ENCODE measurements around the gene ARHGAP10.

The ARHGAP10 gene

DNA sequence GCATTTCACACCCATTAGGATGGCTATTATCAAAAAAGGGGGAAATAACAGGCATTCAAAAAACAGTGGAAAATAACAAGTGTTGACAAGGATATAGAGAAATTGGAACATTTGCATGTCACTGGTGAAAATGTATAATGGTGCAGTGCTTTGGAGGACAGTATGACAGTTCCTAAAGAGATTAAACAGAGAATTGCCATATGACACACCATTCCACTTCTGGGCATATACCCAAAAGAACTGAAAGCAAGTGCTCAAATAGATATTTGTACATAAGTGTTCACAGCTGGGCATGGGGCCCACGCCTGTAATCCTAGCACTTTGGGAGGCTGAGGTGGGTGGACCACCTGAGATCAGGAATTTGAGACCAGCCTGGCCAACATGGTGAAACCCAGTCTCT, 362.3 kb downstream of the ARHGAP10 start:
- H2BK5ac ChIP-seq (ENCODE audit: low read length), result no peak overlapping the region
- no peak overlapping the region for H3K4me2 ChIP-seq (ENCODE audit: insufficient read depth, low read length, poor library complexity, severe bottlenecking)
- H3K36me3 ChIP-seq (replicated peaks in 1 of 2; ENCODE audit: control insufficient read depth in 2 of 2, insufficient read depth in 2 of 2, low read length in 2 of 2), result no peaks in the 10 kb centered on the region
- no peak overlapping the region for H3K27ac ChIP-seq (replicated peaks; ENCODE audit: low read length)
- H3K4me3 ChIP-seq (ENCODE audit: low read length in 2 of 2), result no peak overlapping the region
- no peaks in the 10 kb centered on the region for H3K4me1 ChIP-seq (ENCODE audit: control insufficient read depth in 2 of 2, insufficient read depth in 1 of 2, low read depth in 1 of 2, low read length in 2 of 2)
- H3K14ac ChIP-seq (ENCODE audit: low read length), result no peak overlapping the region
- H4K8ac ChIP-seq (ENCODE audit: low read depth, low read length), result no peak overlapping the region
- H3K4ac ChIP-seq (ENCODE audit: low read length), result no peak overlapping the region
- no CpG with 5 or more reads among the region's 1 CpG for WGBS, 2 donors (ENCODE audit: extremely low coverage in 2 of 2, insufficient read length in 2 of 2, insufficient replicate concordance in 1 of 2)
- no peak overlapping the region for H2BK120ac ChIP-seq (ENCODE audit: low read depth, low read length)
- no peak overlapping the region for H2BK12ac ChIP-seq (ENCODE audit: low read length)
- H3K18ac ChIP-seq (ENCODE audit: low read length), result no peak overlapping the region
- H3K9ac ChIP-seq (ENCODE audit: low read depth, low read length, poor library complexity), result no peak overlapping the region
- H4K91ac ChIP-seq (ENCODE audit: low read depth, low read length, poor library complexity), result no peak overlapping the region
- H3K79me1 ChIP-seq (ENCODE audit: low read depth, low read length), result no peaks in the 10 kb centered on the region
- H2AFZ ChIP-seq (ENCODE audit: low read length), result no peak overlapping the region
- no peak overlapping the region for H3K23ac ChIP-seq (ENCODE audit: low read depth, low read length, poor library complexity)
- no peak overlapping the region for H2BK15ac ChIP-seq (ENCODE audit: low read length)
- no peak for DNase-seq (ENCODE audit: low spot score)
- peaks cover 0 to 2% of the 10 kb centered on the region in 2 donors for H3K9me3 ChIP-seq (replicated peaks in 1 of 2; ENCODE audit: control insufficient read depth in 2 of 2, insufficient read depth in 1 of 2, low read depth in 1 of 2, low read length in 2 of 2)
- no peaks in the 10 kb centered on the region for H3K27me3 ChIP-seq (ENCODE audit: control insufficient read depth in 3 of 3, insufficient read depth in 3 of 3, low read depth in 1 of 3, low read length in 3 of 3)
- no peak overlapping the region for H2AK5ac ChIP-seq (ENCODE audit: low read depth, low read length)

DNA sequence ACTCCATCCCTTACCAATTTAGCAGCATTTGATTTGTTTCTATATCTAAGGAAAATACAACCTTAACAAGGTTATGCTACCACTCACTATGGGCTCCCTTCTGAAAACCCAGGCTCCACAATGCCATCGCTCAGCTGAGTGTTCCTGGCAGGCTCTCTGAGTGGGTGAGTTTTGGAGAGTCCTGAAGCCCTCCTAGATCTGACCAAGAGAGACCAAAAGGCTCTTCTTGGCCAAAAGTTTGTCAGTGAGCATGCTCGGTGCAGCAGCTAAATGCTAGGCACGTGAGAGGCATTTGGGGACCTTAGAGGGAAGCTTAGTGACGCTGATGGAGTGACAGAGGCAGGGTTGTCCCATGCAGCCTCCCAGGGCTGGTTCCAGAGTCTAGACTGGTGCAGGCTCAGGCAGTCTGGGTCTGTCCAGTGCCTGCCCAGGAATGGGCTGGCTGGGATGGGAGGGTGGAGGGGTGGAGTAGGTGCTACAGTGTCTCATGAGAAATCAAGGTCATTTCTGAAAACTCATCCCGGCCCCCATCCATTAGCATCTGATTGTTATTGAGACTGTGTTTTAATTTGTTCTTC, 363.5 kb downstream of the ARHGAP10 start:
- Histone ChIP-seq H3K27me3 (ENCODE audit: control insufficient read depth in 3 of 3, insufficient read depth in 3 of 3, low read depth in 1 of 3, low read length in 3 of 3) (no peaks in the 10 kb centered on the region), H3K23ac (ENCODE audit: low read depth, low read length, poor library complexity) (no peak overlapping the region), H2AFZ (ENCODE audit: low read length) (no peak overlapping the region), H2BK15ac (ENCODE audit: low read length) (no peak overlapping the region), H3K9ac (ENCODE audit: low read depth, low read length, poor library complexity) (no peak overlapping the region), H3K79me1 (ENCODE audit: low read depth, low read length) (no peaks in the 10 kb centered on the region), H4K8ac (ENCODE audit: low read depth, low read length) (no peak overlapping the region), H3K14ac (ENCODE audit: low read length) (no peak overlapping the region), H4K91ac (ENCODE audit: low read depth, low read length, poor library complexity) (no peak overlapping the region), H2BK5ac (ENCODE audit: low read length) (no peak overlapping the region), H3K36me3 (replicated peaks in 1 of 2; ENCODE audit: control insufficient read depth in 2 of 2, insufficient read depth in 2 of 2, low read length in 2 of 2) (no peaks in the 10 kb centered on the region), H3K9me3 (replicated peaks in 1 of 2; ENCODE audit: control insufficient read depth in 2 of 2, insufficient read depth in 1 of 2, low read depth in 1 of 2, low read length in 2 of 2) (peaks cover 0 to 2% of the 10 kb centered on the region in 2 donors), H3K18ac (ENCODE audit: low read length) (no peak overlapping the region), H2BK12ac (ENCODE audit: low read length) (no peak overlapping the region), H2AK5ac (ENCODE audit: low read depth, low read length) (no peak overlapping the region), H3K27ac (replicated peaks; ENCODE audit: low read length) (no peak overlapping the region), H3K4me2 (ENCODE audit: insufficient read depth, low read length, poor library complexity, severe bottlenecking) (no peak overlapping the region), H3K4ac (ENCODE audit: low read length) (no peak overlapping the region), H3K4me1 (ENCODE audit: control insufficient read depth in 2 of 2, insufficient read depth in 1 of 2, low read depth in 1 of 2, low read length in 2 of 2) (no peaks in the 10 kb centered on the region), H2BK120ac (ENCODE audit: low read depth, low read length) (no peak overlapping the region), H3K4me3 (ENCODE audit: low read length in 2 of 2) (no peak overlapping the region)
- no CpG with 5 or more reads among the region's 5 CpGs for WGBS, 2 donors (ENCODE audit: extremely low coverage in 2 of 2, insufficient read length in 2 of 2, insufficient replicate concordance in 1 of 2)
- no peak for DNase-seq (ENCODE audit: low spot score)

DNA sequence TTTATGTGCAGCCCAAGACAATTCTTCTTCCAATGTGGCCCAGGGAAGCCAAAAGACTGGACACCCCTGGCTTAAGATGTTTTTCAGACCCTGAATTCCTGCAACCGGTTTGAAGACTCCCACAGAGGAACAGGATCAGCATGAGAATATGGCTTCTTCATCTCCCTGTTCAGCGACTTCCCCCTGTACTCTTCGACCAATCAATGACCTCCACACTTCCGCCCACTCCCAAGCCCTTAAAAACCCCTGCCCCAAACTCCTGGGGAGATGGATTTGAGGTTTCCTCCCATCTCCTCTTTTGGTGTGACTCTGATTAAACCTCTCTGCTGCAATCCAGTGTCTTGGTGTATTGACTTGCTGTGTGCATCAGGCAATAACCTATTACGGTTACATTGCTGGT, 365.9 kb downstream of the ARHGAP10 start:
- Histone ChIP-seq H3K23ac (ENCODE audit: low read depth, low read length, poor library complexity) (no peak overlapping the region), H3K9ac (ENCODE audit: low read depth, low read length, poor library complexity) (no peak overlapping the region), H3K9me3 (replicated peaks in 1 of 2; ENCODE audit: control insufficient read depth in 2 of 2, insufficient read depth in 1 of 2, low read depth in 1 of 2, low read length in 2 of 2) (peaks cover 0 to 2% of the 10 kb centered on the region in 2 donors), H3K4me2 (ENCODE audit: insufficient read depth, low read length, poor library complexity, severe bottlenecking) (no peak overlapping the region), H3K79me1 (ENCODE audit: low read depth, low read length) (no peaks in the 10 kb centered on the region), H3K4me1 (ENCODE audit: control insufficient read depth in 2 of 2, insufficient read depth in 1 of 2, low read depth in 1 of 2, low read length in 2 of 2) (peaks cover 0 to 2% of the 10 kb centered on the region in 2 donors), H2BK120ac (ENCODE audit: low read depth, low read length) (no peak overlapping the region), H3K27ac (replicated peaks; ENCODE audit: low read length) (no peak overlapping the region), H4K8ac (ENCODE audit: low read depth, low read length) (no peak overlapping the region), H3K36me3 (replicated peaks in 1 of 2; ENCODE audit: control insufficient read depth in 2 of 2, insufficient read depth in 2 of 2, low read length in 2 of 2) (no peaks in the 10 kb centered on the region), H3K14ac (ENCODE audit: low read length) (no peak overlapping the region), H2AK5ac (ENCODE audit: low read depth, low read length) (no peak overlapping the region), H2BK12ac (ENCODE audit: low read length) (no peak overlapping the region), H2BK5ac (ENCODE audit: low read length) (no peak overlapping the region), H2BK15ac (ENCODE audit: low read length) (no peak overlapping the region), H3K18ac (ENCODE audit: low read length) (no peak overlapping the region), H4K91ac (ENCODE audit: low read depth, low read length, poor library complexity) (no peak overlapping the region), H3K4me3 (ENCODE audit: low read length in 2 of 2) (no peak overlapping the region), H2AFZ (ENCODE audit: low read length) (no peak overlapping the region), H3K4ac (ENCODE audit: low read length) (no peak overlapping the region), H3K27me3 (ENCODE audit: control insufficient read depth in 3 of 3, insufficient read depth in 3 of 3, low read depth in 1 of 3, low read length in 3 of 3) (no peaks in the 10 kb centered on the region)
- WGBS, 2 donors (ENCODE audit: extremely low coverage in 2 of 2, insufficient read length in 2 of 2, insufficient replicate concordance in 1 of 2), result no CpG with 5 or more reads among the region's 5 CpGs
- no peak for DNase-seq (ENCODE audit: low spot score)

DNA sequence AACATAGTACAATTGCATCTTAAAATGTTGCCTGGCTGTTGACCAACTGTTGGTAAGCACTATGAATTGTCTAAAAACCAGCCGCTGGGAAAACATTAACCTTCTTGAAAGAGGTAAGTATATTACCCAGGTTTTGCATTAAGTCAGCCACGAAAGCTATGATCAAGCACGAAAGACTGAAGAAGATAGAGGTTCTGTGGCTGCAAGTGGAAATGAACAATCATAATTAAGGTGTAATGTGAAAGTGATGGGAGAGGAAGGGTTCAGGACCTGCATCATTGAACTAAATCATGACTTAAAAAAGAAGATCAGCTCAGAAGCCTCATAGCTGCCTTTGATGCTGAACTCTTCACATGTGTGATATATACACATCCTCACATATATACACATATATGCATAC, 369.3 kb downstream of the ARHGAP10 start:
- H3K4me2 ChIP-seq (ENCODE audit: insufficient read depth, low read length, poor library complexity, severe bottlenecking), result no peak overlapping the region
- H3K27me3 ChIP-seq (ENCODE audit: control insufficient read depth in 3 of 3, insufficient read depth in 3 of 3, low read depth in 1 of 3, low read length in 3 of 3), result no peaks in the 10 kb centered on the region
- H3K27ac ChIP-seq (replicated peaks; ENCODE audit: low read length), result no peak overlapping the region
- peaks cover 0 to 2% of the 10 kb centered on the region in 2 donors for H3K4me1 ChIP-seq (ENCODE audit: control insufficient read depth in 2 of 2, insufficient read depth in 1 of 2, low read depth in 1 of 2, low read length in 2 of 2)
- no peak overlapping the region for H3K18ac ChIP-seq (ENCODE audit: low read length)
- H3K79me1 ChIP-seq (ENCODE audit: low read depth, low read length), result no peaks in the 10 kb centered on the region
- no peak overlapping the region for H2BK15ac ChIP-seq (ENCODE audit: low read length)
- no peak overlapping the region for H2BK12ac ChIP-seq (ENCODE audit: low read length)
- H2AFZ ChIP-seq (ENCODE audit: low read length), result no peak overlapping the region
- no peak overlapping the region for H3K14ac ChIP-seq (ENCODE audit: low read length)
- H3K9ac ChIP-seq (ENCODE audit: low read depth, low read length, poor library complexity), result no peak overlapping the region
- H3K9me3 ChIP-seq (replicated peaks in 1 of 2; ENCODE audit: control insufficient read depth in 2 of 2, insufficient read depth in 1 of 2, low read depth in 1 of 2, low read length in 2 of 2), result peaks cover 0 to 2% of the 10 kb centered on the region in 2 donors
- no CpG with 5 or more reads among the region's 3 CpGs for WGBS, 2 donors (ENCODE audit: extremely low coverage in 2 of 2, insufficient read length in 2 of 2, insufficient replicate concordance in 1 of 2)
- H3K4me3 ChIP-seq (ENCODE audit: low read length in 2 of 2), result no peak overlapping the region
- H4K8ac ChIP-seq (ENCODE audit: low read depth, low read length), result no peak overlapping the region
- no peak overlapping the region for H3K4ac ChIP-seq (ENCODE audit: low read length)
- H2BK5ac ChIP-seq (ENCODE audit: low read length), result no peak overlapping the region
- no peak overlapping the region for H2BK120ac ChIP-seq (ENCODE audit: low read depth, low read length)
- H3K23ac ChIP-seq (ENCODE audit: low read depth, low read length, poor library complexity), result no peak overlapping the region
- no peak overlapping the region for H4K91ac ChIP-seq (ENCODE audit: low read depth, low read length, poor library complexity)
- no peak overlapping the region for H2AK5ac ChIP-seq (ENCODE audit: low read depth, low read length)
- H3K36me3 ChIP-seq (replicated peaks in 1 of 2; ENCODE audit: control insufficient read depth in 2 of 2, insufficient read depth in 2 of 2, low read length in 2 of 2), result no peaks in the 10 kb centered on the region
- no peak for DNase-seq (ENCODE audit: low spot score)
